ENCODE results near the gene SND1.

The SND1 gene

DNA sequence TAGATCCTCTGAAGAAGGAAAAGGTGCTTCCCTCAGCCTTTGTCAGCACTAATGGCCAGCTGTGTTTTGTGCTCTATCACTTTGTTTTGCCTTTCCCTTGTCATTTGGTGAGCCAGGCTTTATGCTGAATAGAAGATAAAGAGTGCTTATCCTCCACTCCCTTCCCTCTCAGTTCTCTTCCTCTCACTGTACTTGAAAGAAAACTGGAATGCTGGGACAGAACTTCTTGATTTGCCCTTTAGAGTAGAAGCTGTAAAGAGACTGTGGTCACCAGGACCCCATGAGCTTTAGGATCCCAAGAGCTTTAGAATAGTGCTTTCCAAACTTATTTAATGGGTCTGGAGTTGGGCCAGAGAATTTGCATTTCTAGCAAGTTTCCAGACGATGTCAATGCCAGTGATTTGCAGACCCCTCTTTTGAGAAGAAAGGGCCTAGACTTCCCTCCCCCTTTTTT lies 297.8 kb downstream of the SND1 start:
- no peak overlapping the region for H3K4me3 ChIP-seq (ENCODE audit: low read depth, low read length)
- TF ChIP-seq CTCF (IDR thresholded peaks at IDR 0.05; ENCODE audit: borderline replicate concordance, insufficient read depth, low read depth, low read length): no peak

- no peak overlapping the region for H3K4me3 ChIP-seq (ENCODE audit: low read depth, low read length)
- TF ChIP-seq CTCF (IDR thresholded peaks at IDR 0.05; ENCODE audit: borderline replicate concordance, insufficient read depth, low read depth, low read length): no peak
Observed at GRCh38 chr7:127950233-127950935, 298.4 kb downstream of the SND1 start.

DNA sequence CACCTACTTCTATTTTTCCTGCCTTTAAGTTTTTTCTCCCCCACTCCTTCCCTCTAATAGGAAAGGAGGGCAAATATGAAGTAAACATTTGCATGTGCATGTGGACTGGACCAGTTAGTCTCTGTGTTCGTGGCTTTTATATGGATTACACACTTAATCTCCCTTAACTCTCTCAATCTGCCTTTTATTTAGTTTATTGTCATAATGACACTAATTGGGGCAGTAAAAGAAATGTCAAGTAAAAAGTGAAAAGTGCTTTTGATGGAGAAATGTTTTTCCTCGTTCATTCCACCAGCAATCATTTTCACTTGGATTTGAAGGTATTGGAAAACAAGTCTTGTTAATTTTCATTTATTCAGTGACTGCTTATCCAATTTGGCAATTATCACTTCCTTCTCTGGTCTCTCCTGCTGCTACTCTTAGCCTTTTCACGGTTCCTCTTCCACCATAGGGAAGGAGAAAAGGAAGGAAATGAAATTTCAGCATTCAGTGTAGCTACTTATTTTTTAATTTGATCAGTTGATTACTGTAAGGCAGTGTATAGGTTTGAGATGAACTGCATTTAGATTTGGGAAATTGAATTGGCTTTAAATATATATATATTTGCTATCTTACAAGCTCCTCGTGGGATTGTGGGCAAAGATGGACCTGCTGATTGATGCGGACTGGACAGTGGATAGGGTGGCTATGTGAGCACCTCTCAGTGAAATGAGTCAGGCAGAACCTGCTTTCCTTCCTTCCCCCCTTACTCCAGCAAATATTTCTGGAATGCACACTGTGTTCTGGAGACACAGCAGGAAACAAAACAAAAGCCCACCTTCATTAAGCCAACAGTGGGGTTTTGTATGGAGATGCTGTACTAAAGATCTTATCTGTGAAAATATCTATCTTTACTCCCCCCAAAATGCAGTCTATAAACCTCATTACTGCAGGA lies 301.7 kb downstream of the SND1 start:
- TF ChIP-seq CTCF (IDR thresholded peaks at IDR 0.05; ENCODE audit: borderline replicate concordance, insufficient read depth, low read depth, low read length): no peak
- no peak overlapping the region for H3K4me3 ChIP-seq (ENCODE audit: low read depth, low read length)

DNA sequence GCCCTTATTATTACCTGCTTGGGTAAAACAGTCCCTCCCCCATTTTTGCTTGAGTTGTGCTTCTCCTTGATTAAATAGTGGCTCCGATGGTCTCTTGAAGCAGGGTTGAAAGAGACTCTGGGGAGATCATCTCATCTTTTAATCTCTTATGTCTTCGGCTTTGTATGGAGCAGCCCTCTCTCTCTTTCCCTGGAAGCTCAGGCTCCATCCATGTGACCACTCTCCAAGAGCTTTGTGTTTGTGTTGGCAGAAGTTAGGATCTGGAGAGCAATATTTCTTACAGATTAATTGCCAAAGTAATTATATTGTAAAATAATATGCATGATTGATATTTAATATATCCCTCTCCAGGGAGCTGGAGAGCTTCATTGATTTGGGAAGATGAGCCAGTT lies 302.4 kb downstream of the SND1 start:
- H3K4me3 ChIP-seq (ENCODE audit: low read depth, low read length): no peak overlapping the region
- TF ChIP-seq CTCF (IDR thresholded peaks at IDR 0.05; ENCODE audit: borderline replicate concordance, insufficient read depth, low read depth, low read length): no peak

DNA sequence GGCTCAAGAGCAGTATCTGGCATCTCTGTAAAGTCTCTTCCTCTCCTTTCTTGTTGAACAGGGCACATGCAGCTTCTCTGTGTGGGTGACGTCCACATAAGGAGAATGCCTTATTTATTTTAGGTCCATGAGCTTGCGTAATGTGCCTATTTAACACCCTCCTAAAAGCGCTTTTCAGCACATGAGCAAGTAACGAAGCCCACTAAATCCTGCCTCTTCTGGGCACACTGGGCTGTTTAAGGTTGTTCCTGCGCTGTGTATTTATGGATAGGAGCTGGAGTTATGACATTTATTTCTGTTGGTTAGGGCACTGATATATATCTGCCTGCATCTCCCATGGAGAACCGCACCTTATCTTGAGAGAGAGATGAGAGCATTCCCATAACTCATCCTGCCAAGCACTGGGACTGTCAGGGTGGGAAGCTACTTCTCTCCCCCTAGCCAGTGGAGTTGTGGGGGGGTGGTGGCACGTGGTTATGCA lies 303.1 kb downstream of the SND1 start:
- no peak overlapping the region for H3K4me3 ChIP-seq (ENCODE audit: low read depth, low read length)
- TF ChIP-seq CTCF (IDR thresholded peaks at IDR 0.05; ENCODE audit: borderline replicate concordance, insufficient read depth, low read depth, low read length): no peak

- TF ChIP-seq CTCF (IDR thresholded peaks at IDR 0.05; ENCODE audit: borderline replicate concordance, insufficient read depth, low read depth, low read length): no peak
Observed at GRCh38 chr7:127957886-127958285, 305.9 kb downstream of the SND1 start.

More at GRCh38 chr7:127957886-127958285, 305.9 kb downstream of the SND1 start:
- H3K4me3 ChIP-seq (ENCODE audit: low read depth, low read length): no peak overlapping the region

Data from GM12875 (cell line).